ENCODE data around the gene CEP83. TPM values are rescaled to one million over a fixed set of nuclear protein-coding genes. Genes with fewer than 3 reads are reported as not detected.
"Not testable (repeated sequence)": the region's sequence is repeated elsewhere in the genome, so short reads cannot be mapped to it uniquely, and the experiment has no call there.

CEP83 gene
- total and polyA plus RNA-seq, 7 donors = 3.4 to 8.4 (median 6.5) TPM

- intact Hi-C loops (cut with DNase I) = no loop called here
- no peak overlapping the region for H3K27ac ChIP-seq
- no peaks in the 10 kb centered on the region for H3K27me3 ChIP-seq (ENCODE audit: insufficient read depth in 3 of 3, low read length in 2 of 3)
- H3K4me1 ChIP-seq = no peaks in the 10 kb centered on the region
- H3K36me3 ChIP-seq (ENCODE audit: insufficient read depth in 1 of 2, low read depth in 1 of 2) = peaks cover 0 to 2% of the 10 kb centered on the region in 2 donors
- no peaks in the 10 kb centered on the region for H3K9me3 ChIP-seq
- ATAC-seq (no peak), DNase-seq (no peak)
- WGBS, 3 donors = 90 to 94% (median 93%) methylated on average over 4 of the region's 4 CpGs
- TF ChIP-seq, protein P1, sequence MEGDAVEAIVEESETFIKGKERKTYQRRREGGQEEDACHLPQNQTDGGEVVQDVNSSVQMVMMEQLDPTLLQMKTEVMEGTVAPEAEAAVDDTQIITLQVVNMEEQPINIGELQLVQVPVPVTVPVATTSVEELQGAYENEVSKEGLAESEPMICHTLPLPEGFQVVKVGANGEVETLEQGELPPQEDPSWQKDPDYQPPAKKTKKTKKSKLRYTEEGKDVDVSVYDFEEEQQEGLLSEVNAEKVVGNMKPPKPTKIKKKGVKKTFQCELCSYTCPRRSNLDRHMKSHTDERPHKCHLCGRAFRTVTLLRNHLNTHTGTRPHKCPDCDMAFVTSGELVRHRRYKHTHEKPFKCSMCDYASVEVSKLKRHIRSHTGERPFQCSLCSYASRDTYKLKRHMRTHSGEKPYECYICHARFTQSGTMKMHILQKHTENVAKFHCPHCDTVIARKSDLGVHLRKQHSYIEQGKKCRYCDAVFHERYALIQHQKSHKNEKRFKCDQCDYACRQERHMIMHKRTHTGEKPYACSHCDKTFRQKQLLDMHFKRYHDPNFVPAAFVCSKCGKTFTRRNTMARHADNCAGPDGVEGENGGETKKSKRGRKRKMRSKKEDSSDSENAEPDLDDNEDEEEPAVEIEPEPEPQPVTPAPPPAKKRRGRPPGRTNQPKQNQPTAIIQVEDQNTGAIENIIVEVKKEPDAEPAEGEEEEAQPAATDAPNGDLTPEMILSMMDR (IDR thresholded peaks at IDR 0.05) = no peak
- H3K4me3 ChIP-seq = no peak overlapping the region
These were observed 69.6 kb downstream of the CEP83 start for GRCh38 chr12:94390130-94390485.

- ATAC-seq; H3K9me3 ChIP-seq; intact Hi-C loops (cut with DNase I); DNase-seq; H3K4me1 ChIP-seq; H3K27ac ChIP-seq; H3K4me3 ChIP-seq; H3K27me3 ChIP-seq (ENCODE audit: insufficient read depth in 3 of 3, low read length in 2 of 3); H3K36me3 ChIP-seq (ENCODE audit: insufficient read depth in 1 of 2, low read depth in 1 of 2): not testable (repeated sequence)
- 87 to 94% (median 91%) methylated on average over 16 of the region's 16 CpGs for WGBS, 3 donors
These were observed 70.1 kb downstream of the CEP83 start for GRCh38 chr12:94389482-94390129.

DNA sequence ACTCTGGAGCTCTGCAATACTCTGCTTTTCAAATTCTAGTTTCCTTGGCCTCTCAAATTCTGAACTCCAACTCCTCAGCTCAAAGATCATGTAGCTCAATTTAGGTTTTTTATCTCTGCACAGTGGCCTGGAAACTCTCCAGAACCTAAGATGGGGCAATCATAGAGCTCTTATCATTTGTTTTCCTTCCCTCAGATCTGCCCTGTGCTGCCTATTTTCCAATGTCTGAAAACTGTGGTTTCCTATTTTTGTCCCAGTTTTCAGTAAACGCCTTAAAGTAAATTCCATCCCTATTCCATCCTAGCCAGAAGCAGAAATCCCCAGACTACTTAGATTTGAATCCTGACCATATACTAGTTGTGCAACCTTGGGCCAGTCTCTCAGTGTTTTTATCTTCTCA lies 73.2 kb downstream of the CEP83 start:
- DNase-seq = no peak
- H3K36me3 ChIP-seq (ENCODE audit: insufficient read depth in 1 of 2, low read depth in 1 of 2) = peaks cover 0 to 5% of the 10 kb centered on the region in 2 donors
- no peaks in the 10 kb centered on the region for H3K4me1 ChIP-seq
- ATAC-seq = no peak
- no peak overlapping the region for H3K4me3 ChIP-seq
- TF ChIP-seq, protein P1 (IDR thresholded peaks at IDR 0.05) = no peak
- intact Hi-C loops (cut with DNase I) = no loop called here
- no peak overlapping the region for H3K27ac ChIP-seq
- H3K9me3 ChIP-seq = peaks cover 10% of the 10 kb centered on the region
- 81 to 100% (median 83%) methylated on average over 1 of the region's 1 CpG for WGBS, 3 donors
- H3K27me3 ChIP-seq (ENCODE audit: insufficient read depth in 3 of 3, low read length in 2 of 3) = no peaks in the 10 kb centered on the region

- intact Hi-C loops (cut with DNase I) = no loop called here
- H3K27ac ChIP-seq = no peak overlapping the region
- TF ChIP-seq, protein P1 (IDR thresholded peaks at IDR 0.05) = no peak
- ATAC-seq = no peak
- peaks cover 0 to 5% of the 10 kb centered on the region in 2 donors for H3K36me3 ChIP-seq (ENCODE audit: insufficient read depth in 1 of 2, low read depth in 1 of 2)
- no peak for DNase-seq
- H3K27me3 ChIP-seq (ENCODE audit: insufficient read depth in 3 of 3, low read length in 2 of 3) = no peaks in the 10 kb centered on the region
- peaks cover 10% of the 10 kb centered on the region for H3K9me3 ChIP-seq
- H3K4me3 ChIP-seq = no peak overlapping the region
- peaks cover 8% of the 10 kb centered on the region for H3K4me1 ChIP-seq
These were observed 75.6 kb downstream of the CEP83 start for GRCh38 chr12:94384030-94384429.

DNA sequence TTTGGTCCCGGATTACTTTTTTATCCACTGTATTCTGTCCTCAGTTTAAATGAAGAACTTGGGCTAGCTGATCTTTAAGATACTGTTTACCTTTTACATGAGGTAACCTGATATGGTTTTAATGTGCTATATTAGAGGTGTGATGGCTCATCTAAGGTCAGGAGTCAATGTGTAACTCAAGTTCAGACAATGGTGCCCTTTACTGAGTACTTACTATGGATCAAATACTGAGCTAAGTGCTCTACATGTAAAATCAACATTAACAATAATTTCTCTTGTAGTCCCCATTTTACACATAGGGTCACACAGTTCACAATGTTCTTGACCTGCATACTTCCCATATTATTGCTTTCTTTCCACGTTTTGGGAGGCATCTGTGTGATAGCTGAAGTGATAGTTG lies 79.2 kb downstream of the CEP83 start:
- intact Hi-C loops (cut with DNase I) = no loop called here
- Histone ChIP-seq H3K36me3 (ENCODE audit: insufficient read depth in 1 of 2, low read depth in 1 of 2) (peaks cover 0 to 18% of the 10 kb centered on the region in 2 donors), H3K4me3 (no peak overlapping the region), H3K27me3 (ENCODE audit: insufficient read depth in 3 of 3, low read length in 2 of 3) (no peaks in the 10 kb centered on the region), H3K27ac (no peak overlapping the region), H3K4me1 (peaks cover 8% of the 10 kb centered on the region), H3K9me3 (peaks cover 10% of the 10 kb centered on the region)
- ATAC-seq (no peak), DNase-seq (no peak)
- TF ChIP-seq, protein P1 (IDR thresholded peaks at IDR 0.05) = no peak
- 58 to 63% (median 62%) methylated on average over 2 of the region's 2 CpGs for WGBS, 3 donors

All from psoas muscle (tissue), 8 donors.